H9 (cell line): ENCODE data around the gene ZNF836. TPM values are rescaled to one million over a fixed set of nuclear protein-coding genes. Genes with fewer than 3 reads are reported as not detected.

ENCODE experiments used
- DNase-seq: peaks from one replicate; pipeline ENCODE4 v3.0.0-alpha.2; 2017
- H2AFZ ChIP-seq: one replicate; pipeline ENCODE4 v1.6.1; 2013; ENCODE audit warnings: mild to moderate bottlenecking, low read length, control low read depth, moderate library complexity
- H2AK5ac ChIP-seq: 2 replicates; pipeline ENCODE4 v1.6.1; 2013; ENCODE audit warnings: low read length, control low read depth, mixed read lengths; ENCODE audit not compliant: insufficient read length
- H2BK120ac ChIP-seq: one replicate; pipeline ENCODE4 v1.6.1; 2013; ENCODE audit warnings: low read depth, mild to moderate bottlenecking, low read length, control low read depth, inconsistent platforms; ENCODE audit not compliant: poor library complexity, severe bottlenecking
- H2BK12ac ChIP-seq: 2 replicates; pipeline ENCODE4 v1.6.1; 2013; ENCODE audit warnings: low read length, control low read depth, mixed read lengths, low read depth; ENCODE audit not compliant: insufficient read length
- H2BK15ac ChIP-seq: 2 replicates; pipeline ENCODE4 v1.6.1; 2013; ENCODE audit warnings: low read depth, low read length, control low read depth
- H2BK20ac ChIP-seq: one replicate; pipeline ENCODE4 v1.6.1; 2013; ENCODE audit warnings: low read depth, mild to moderate bottlenecking, low read length, control low read depth, inconsistent platforms; ENCODE audit not compliant: poor library complexity, severe bottlenecking
- H2BK5ac ChIP-seq: 2 replicates; pipeline ENCODE4 v1.6.1; 2013; ENCODE audit warnings: low read length, control low read depth, mixed read lengths; ENCODE audit not compliant: insufficient read length
- H3K14ac ChIP-seq: 2 replicates; pipeline ENCODE4 v1.6.1; 2013; ENCODE audit warnings: low read length, control low read depth; ENCODE audit not compliant: insufficient read depth
- H3K18ac ChIP-seq: 2 replicates; pipeline ENCODE4 v1.6.1; 2013; ENCODE audit warnings: low read depth, mild to moderate bottlenecking, mixed read lengths, low read length, control low read depth; ENCODE audit not compliant: insufficient read length
- H3K23ac ChIP-seq: 2 replicates; pipeline ENCODE4 v1.6.1; 2013; ENCODE audit warnings: low read length, control low read depth, mixed read lengths, low read depth; ENCODE audit not compliant: insufficient read length
- H3K23me2 ChIP-seq: 2 replicates; pipeline ENCODE4 v1.6.1; 2013; ENCODE audit warnings: low read depth, mild to moderate bottlenecking, mixed read lengths, low read length, control low read depth; ENCODE audit not compliant: insufficient read length, poor library complexity, severe bottlenecking
- H3K27ac ChIP-seq: 2 replicates; pipeline ENCODE4 v1.5.1; 2013; ENCODE audit warnings: low read length, control low read depth, mixed read lengths, low read depth; ENCODE audit not compliant: insufficient read length
- H3K27me3 ChIP-seq: 2 replicates; pipeline ENCODE4 v1.6.1; 2013; ENCODE audit warnings: low read length, control low read depth, inconsistent platforms; ENCODE audit not compliant: insufficient read depth
- H3K4ac ChIP-seq: 2 replicates; pipeline ENCODE4 v1.6.1; 2013; ENCODE audit warnings: low read depth, mild to moderate bottlenecking, control low read depth, inconsistent platforms, low read length, moderate library complexity
- H3K4me1 ChIP-seq: 2 replicates; pipeline ENCODE4 v1.6.1; 2013; ENCODE audit warnings: low read length, control low read depth, inconsistent platforms; ENCODE audit not compliant: insufficient read depth
- H3K4me2 ChIP-seq: 2 replicates; pipeline ENCODE4 v1.6.1; 2013; ENCODE audit warnings: low read length, control low read depth, mixed read lengths; ENCODE audit not compliant: insufficient read length, insufficient read depth
- H3K56ac ChIP-seq: 2 replicates; pipeline ENCODE4 v1.6.1; 2013; ENCODE audit warnings: low read depth, mild to moderate bottlenecking, mixed read lengths, low read length, control low read depth; ENCODE audit not compliant: insufficient read length
- H3K79me1 ChIP-seq: 2 replicates; pipeline ENCODE4 v1.6.1; 2013; ENCODE audit warnings: low read depth, mild to moderate bottlenecking, moderate library complexity, low read length, control low read depth, inconsistent platforms; ENCODE audit not compliant: insufficient read depth, poor library complexity, severe bottlenecking
- H3K79me2 ChIP-seq: 2 replicates; pipeline ENCODE4 v1.6.1; 2013; ENCODE audit warnings: low read length, control low read depth, inconsistent platforms; ENCODE audit not compliant: insufficient read depth
- H3K9ac ChIP-seq: 2 replicates; pipeline ENCODE4 v1.6.1; 2013; ENCODE audit warnings: low read length, control low read depth, mixed read lengths; ENCODE audit not compliant: insufficient read length; ENCODE audit errors: extremely low read depth
- H3K9me3 ChIP-seq: one replicate; pipeline ENCODE4 v1.6.1; 2013; ENCODE audit warnings: low read depth, low read length, inconsistent platforms; ENCODE audit not compliant: control insufficient read depth
- H3T11ph ChIP-seq: one replicate; pipeline ENCODE4 v1.6.1; 2013; ENCODE audit warnings: mild to moderate bottlenecking, low read length, control low read depth, inconsistent platforms
- H4K20me1 ChIP-seq: one replicate; pipeline ENCODE4 v1.6.1; 2013; ENCODE audit not compliant: control insufficient read depth, insufficient read length, insufficient read depth
- H4K5ac ChIP-seq: 2 replicates; pipeline ENCODE4 v1.6.1; 2013; ENCODE audit warnings: low read depth, mild to moderate bottlenecking, mixed read lengths, low read length, control low read depth; ENCODE audit not compliant: insufficient read length
- H4K8ac ChIP-seq: replicated peaks from 2 replicates; pipeline ENCODE4 v1.6.1; 2013; ENCODE audit warnings: low read length, control low read depth, mixed read lengths, low read depth; ENCODE audit not compliant: insufficient read length
- H4K91ac ChIP-seq: 2 replicates; pipeline ENCODE4 v1.6.1; 2013; ENCODE audit warnings: low read depth, mild to moderate bottlenecking, moderate library complexity, mixed read lengths, low read length, control low read depth; ENCODE audit not compliant: insufficient read length
- H3K27ac Mint-ChIP-seq, 3 experiments: 2 replicates in 2 of 3; 3 replicates in 1 of 3; pipeline ENCODE4 v1.8.0; 2020 to 2021; ENCODE audit warnings: mixed read lengths in 3 of 3, mild to moderate bottlenecking in 1 of 3, moderate library complexity in 1 of 3
- H3K27me3 Mint-ChIP-seq: 2 replicates; pipeline ENCODE4 v1.8.0; 2021; ENCODE audit warnings: low read depth, mild to moderate bottlenecking, moderate library complexity, mixed read lengths
- H3K36me3 Mint-ChIP-seq, 3 experiments: 2 replicates in 2 of 3; 3 replicates in 1 of 3; pipeline ENCODE4 v1.8.0; 2020 to 2021; ENCODE audit warnings: low read depth in 3 of 3, mixed read lengths in 3 of 3; ENCODE audit not compliant: insufficient read depth in 1 of 3
- H3K4me1 Mint-ChIP-seq, 2 experiments: 2 replicates each; pipeline ENCODE4 v1.8.0; 2020; ENCODE audit warnings: mixed read lengths in 2 of 2
- H3K4me3 Mint-ChIP-seq, 2 experiments: 2 replicates in 1 of 2; 3 replicates in 1 of 2; pipeline ENCODE4 v1.8.0; 2020 to 2021; ENCODE audit warnings: mild to moderate bottlenecking in 2 of 2, mixed read lengths in 2 of 2, moderate library complexity in 1 of 2
- H3K9me3 Mint-ChIP-seq, 2 experiments: 2 replicates in 1 of 2; 3 replicates in 1 of 2; pipeline ENCODE4 v1.8.0; 2020; ENCODE audit warnings: mild to moderate bottlenecking in 2 of 2, mixed read lengths in 2 of 2, moderate library complexity in 1 of 2
- CTCF ChIP-seq: fragments of 200-600 bp; sonication (generic); conservative IDR thresholded peaks from 3 replicates; pipeline ENCODE4 v1.8.0; 2021; ENCODE audit warnings: antibody characterized with exemption, mild to moderate bottlenecking
- WGBS: extraction: QIAGEN DNeasy Blood & Tissue Kit; methylation state at CpG from one replicate; pipeline ENCODE4 v1.1.7; 2013; ENCODE audit warnings: missing lambda C conversion rate, low lambda C conversion rate, mixed read lengths; ENCODE audit not compliant: insufficient read length; ENCODE audit errors: extremely low coverage; 5-methylcytosine and 5-hydroxymethylcytosine counted together
- total RNA-seq: library from RNA; stranded (reverse); gene quantifications from 2 replicates; pipeline ENCODE4 v1.2.1, GENCODE V29; 2021

ZNF836 gene
- total RNA-seq, 1 experiment from 2014 or later: 17.4 TPM

- peaks cover 13 to 16% of the 10 kb centered on the region in 2 experiments for H3K4me1 Mint-ChIP-seq
- H2BK20ac ChIP-seq: no peak overlapping the region
- H3K4me1 ChIP-seq: no peaks in the 10 kb centered on the region
- H3K79me1 ChIP-seq: no peaks in the 10 kb centered on the region
- no peak overlapping the region for H2BK120ac ChIP-seq
- no peak overlapping the region for H3T11ph ChIP-seq
- no peak overlapping the region for H2BK12ac ChIP-seq
- no peak for DNase-seq
- H3K23me2 ChIP-seq: peaks cover 14% of the 10 kb centered on the region
- H4K5ac ChIP-seq: no peak overlapping the region
- H3K23ac ChIP-seq: no peak overlapping the region
- H3K4me3 Mint-ChIP-seq: no peak overlapping the region
- H3K4me2 ChIP-seq: no peak overlapping the region
- H3K4ac ChIP-seq: no peak overlapping the region
- H3K27me3 Mint-ChIP-seq: no peaks in the 10 kb centered on the region
- H2BK5ac ChIP-seq: no peak overlapping the region
- no peak overlapping the region for H3K27ac ChIP-seq
- H3K56ac ChIP-seq: no peak overlapping the region
- no peak overlapping the region for H3K27ac Mint-ChIP-seq
- H3K36me3 Mint-ChIP-seq: peaks cover 14 to 29% (median 23%) of the 10 kb centered on the region in 3 experiments
- H3K9ac ChIP-seq: no peak overlapping the region
- H2AK5ac ChIP-seq: no peak overlapping the region
- H3K9me3 Mint-ChIP-seq: peaks cover 22 to 35% of the 10 kb centered on the region in 2 experiments
- H4K91ac ChIP-seq: no peak overlapping the region
- no CpG with 5 or more reads among the region's 2 CpGs for WGBS
- no peak overlapping the region for H2AFZ ChIP-seq
- TF ChIP-seq CTCF: no peak
- peaks cover 8% of the 10 kb centered on the region; the same call in 1 of the 2 replicates for H3K79me2 ChIP-seq
- no peak overlapping the region for H2BK15ac ChIP-seq
- H3K18ac ChIP-seq: no peak overlapping the region
- H3K14ac ChIP-seq: no peak overlapping the region
- no peaks in the 10 kb centered on the region for H3K9me3 ChIP-seq
- H4K8ac ChIP-seq: no peak overlapping the region
- peaks cover 2% of the 10 kb centered on the region for H4K20me1 ChIP-seq
- H3K27me3 ChIP-seq: no peaks in the 10 kb centered on the region
Observed at GRCh38 chr19:52141203-52141602, 30.2 kb downstream of the ZNF836 start.
